Panc1 (cell line): Measurements from ENCODE around the gene GMFB.

Experiments used
- POLR2AphosphoS5 ChIP-seq: IDR thresholded peaks from 2 replicates; pipeline ENCODE4 v1.6.1; 2012; ENCODE audit warnings: mild to moderate bottlenecking, low read depth, low read length, moderate library complexity
- SIN3A ChIP-seq: IDR thresholded peaks from 2 replicates; pipeline ENCODE4 v1.6.1; 2012; ENCODE audit warnings: low read depth, mild to moderate bottlenecking, low read length, moderate library complexity, borderline replicate concordance; ENCODE audit not compliant: insufficient read depth
- TF ChIP-seq, protein P1 (sequence below): fragments of 450-650 bp; IDR thresholded peaks from 2 replicates; pipeline ENCODE4 v1.5.1; 2017; ENCODE audit warnings: mild to moderate bottlenecking

DNA sequence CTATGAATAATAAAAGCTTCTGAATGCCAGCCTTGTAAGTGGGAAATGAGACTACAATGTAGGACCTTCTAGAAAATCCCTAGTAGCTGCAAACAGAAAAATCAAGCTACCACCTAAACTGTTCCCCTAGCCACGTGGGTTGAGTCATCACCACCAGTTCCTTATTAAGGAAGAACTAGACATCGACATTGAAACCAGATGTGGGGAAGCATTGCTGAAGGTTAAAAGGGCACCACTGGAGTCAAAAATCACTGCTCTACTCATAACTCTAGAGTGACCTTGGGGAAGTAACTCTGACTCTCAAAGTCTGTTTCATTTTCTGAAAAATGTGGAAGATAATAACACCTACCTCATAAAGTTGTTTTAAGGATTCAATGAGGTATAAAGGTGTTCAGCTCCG is 38.2 kb downstream of the GMFB start:
- TF ChIP-seq, protein P1, sequence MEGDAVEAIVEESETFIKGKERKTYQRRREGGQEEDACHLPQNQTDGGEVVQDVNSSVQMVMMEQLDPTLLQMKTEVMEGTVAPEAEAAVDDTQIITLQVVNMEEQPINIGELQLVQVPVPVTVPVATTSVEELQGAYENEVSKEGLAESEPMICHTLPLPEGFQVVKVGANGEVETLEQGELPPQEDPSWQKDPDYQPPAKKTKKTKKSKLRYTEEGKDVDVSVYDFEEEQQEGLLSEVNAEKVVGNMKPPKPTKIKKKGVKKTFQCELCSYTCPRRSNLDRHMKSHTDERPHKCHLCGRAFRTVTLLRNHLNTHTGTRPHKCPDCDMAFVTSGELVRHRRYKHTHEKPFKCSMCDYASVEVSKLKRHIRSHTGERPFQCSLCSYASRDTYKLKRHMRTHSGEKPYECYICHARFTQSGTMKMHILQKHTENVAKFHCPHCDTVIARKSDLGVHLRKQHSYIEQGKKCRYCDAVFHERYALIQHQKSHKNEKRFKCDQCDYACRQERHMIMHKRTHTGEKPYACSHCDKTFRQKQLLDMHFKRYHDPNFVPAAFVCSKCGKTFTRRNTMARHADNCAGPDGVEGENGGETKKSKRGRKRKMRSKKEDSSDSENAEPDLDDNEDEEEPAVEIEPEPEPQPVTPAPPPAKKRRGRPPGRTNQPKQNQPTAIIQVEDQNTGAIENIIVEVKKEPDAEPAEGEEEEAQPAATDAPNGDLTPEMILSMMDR = no peak
- TF ChIP-seq POLR2AphosphoS5 = no peak
- TF ChIP-seq SIN3A = no peak
